Keratinocyte (primary cell): Measurements from ENCODE around the gene MAOB.

Experiments
- CTCF ChIP-seq, 3 experiments: IDR thresholded peaks in 1 of 3; conservative IDR thresholded peaks in 1 of 3; optimal IDR thresholded peaks in 1 of 3; 2 replicates in 2 of 3; 3 replicates in 1 of 3; pipeline versions ENCODE3 to v1.5.1; 2011; ENCODE audit warnings: low read length in 3 of 3, mild to moderate bottlenecking in 3 of 3, moderate library complexity in 2 of 3, control low read depth in 1 of 3, inconsistent platforms in 1 of 3; ENCODE audit not compliant: insufficient read depth in 2 of 3; ENCODE audit errors: extremely low read depth in 1 of 3
- EZH2 ChIP-seq: IDR thresholded peaks from one replicate; pipeline ENCODE4 v1.6.1; 2012; ENCODE audit warnings: inconsistent platforms, mild to moderate bottlenecking, low read length, moderate library complexity

GRCh38 chrX:43865791-43866190 lies 16.5 kb downstream of the MAOB start:
- TF ChIP-seq CTCF (optimal IDR thresholded peaks at IDR 0.05 in 1 of 3, IDR thresholded peaks at IDR 0.05 in 1 of 3, conservative IDR thresholded peaks at IDR 0.05 in 1 of 3; ENCODE audit: extremely low read depth in 1 of 3, insufficient read depth in 2 of 3, low read length in 3 of 3) = no peak
- TF ChIP-seq EZH2 = no peak
